NCI-H1092 (cell line): Measurements from ENCODE around the gene PSMC1.

Experiments
- DNase-seq: peaks from one replicate; lab custom pipeline; 2025; lab: John Stamatoyannopoulos, UW

Gene PSMC1

GRCh38 chr14:90276646-90277367 is 20.5 kb downstream of the PSMC1 start:
- no peak for DNase-seq

GRCh38 chr14:90277581-90278198 is 21.3 kb downstream of the PSMC1 start:
- no peak for DNase-seq

- no peak for DNase-seq
Measured at GRCh38 chr14:90278199-90279175, 22.1 kb downstream of the PSMC1 start.

- DNase-seq: no peak
Measured at GRCh38 chr14:90280096-90280495, 23.7 kb downstream of the PSMC1 start.

- no peak for DNase-seq
Measured at GRCh38 chr14:90281261-90281660, 24.9 kb downstream of the PSMC1 start.

- DNase-seq: no peak
Measured at GRCh38 chr14:90281756-90282155, 25.4 kb downstream of the PSMC1 start.

- DNase-seq: peak; percentile 16
Measured at GRCh38 chr14:90287791-90288190, 31.4 kb downstream of the PSMC1 start.

GRCh38 chr14:90288651-90289355 is 32.5 kb downstream of the PSMC1 start:
- peak; percentile 50 for DNase-seq

GRCh38 chr14:90290337-90291011 is 34.1 kb downstream of the PSMC1 start:
- no peak for DNase-seq

GRCh38 chr14:90291699-90292098 is 35.3 kb downstream of the PSMC1 start:
- no peak for DNase-seq

- DNase-seq: no peak
Measured at GRCh38 chr14:90293766-90294730, 37.7 kb downstream of the PSMC1 start.

- no peak for DNase-seq
Measured at GRCh38 chr14:90294872-90295271, 38.5 kb downstream of the PSMC1 start.

- no peak for DNase-seq
Measured at GRCh38 chr14:90295870-90296516, 39.6 kb downstream of the PSMC1 start.

- no peak for DNase-seq
Measured at GRCh38 chr14:90296641-90297040, 40.3 kb downstream of the PSMC1 start.

GRCh38 chr14:90297876-90298629 is 41.7 kb downstream of the PSMC1 start:
- DNase-seq: no peak

- no peak for DNase-seq
Measured at GRCh38 chr14:90299408-90299807, 43.1 kb downstream of the PSMC1 start.

- DNase-seq: no peak
Measured at GRCh38 chr14:90300611-90301047, 44.3 kb downstream of the PSMC1 start.

- no peak for DNase-seq
Measured at GRCh38 chr14:90301122-90301521, 44.8 kb downstream of the PSMC1 start.

GRCh38 chr14:90301668-90302090 is 45.3 kb downstream of the PSMC1 start:
- DNase-seq: no peak
